ENCODE results near the gene TMEM128.
A peak's percentile ranks its signal among the peaks of the same experiment; 100 is the strongest.

TMEM128 gene

DNA sequence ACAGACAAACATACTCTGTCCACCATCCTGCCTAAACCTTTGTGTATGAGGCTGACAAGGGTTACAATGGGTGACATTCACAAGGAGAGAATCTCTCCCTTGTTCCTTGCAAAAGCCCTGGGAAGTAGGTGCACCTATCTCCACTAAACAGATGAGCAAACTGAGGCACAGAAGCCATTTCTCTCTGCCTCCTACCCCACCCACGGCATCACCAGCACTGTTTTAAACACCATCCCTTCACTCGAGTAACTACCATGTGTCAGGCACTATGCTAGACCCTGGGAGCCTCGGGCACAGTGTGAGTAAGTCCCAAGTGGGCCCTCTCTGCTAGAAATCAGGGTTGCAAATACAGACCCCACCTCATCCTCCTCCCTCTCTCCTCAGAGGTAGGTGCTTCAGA is 41.0 kb upstream of the TMEM128 start:
- TF ChIP-seq, protein P1, sequence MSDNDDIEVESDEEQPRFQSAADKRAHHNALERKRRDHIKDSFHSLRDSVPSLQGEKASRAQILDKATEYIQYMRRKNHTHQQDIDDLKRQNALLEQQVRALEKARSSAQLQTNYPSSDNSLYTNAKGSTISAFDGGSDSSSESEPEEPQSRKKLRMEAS (IDR thresholded peaks at IDR 0.05; ENCODE audit: low read depth, low read length) = no peak
- no peak for TF ChIP-seq MYC (IDR thresholded peaks at IDR 0.05; ENCODE audit: low read depth, low read length)
- TF ChIP-seq, protein P2, sequence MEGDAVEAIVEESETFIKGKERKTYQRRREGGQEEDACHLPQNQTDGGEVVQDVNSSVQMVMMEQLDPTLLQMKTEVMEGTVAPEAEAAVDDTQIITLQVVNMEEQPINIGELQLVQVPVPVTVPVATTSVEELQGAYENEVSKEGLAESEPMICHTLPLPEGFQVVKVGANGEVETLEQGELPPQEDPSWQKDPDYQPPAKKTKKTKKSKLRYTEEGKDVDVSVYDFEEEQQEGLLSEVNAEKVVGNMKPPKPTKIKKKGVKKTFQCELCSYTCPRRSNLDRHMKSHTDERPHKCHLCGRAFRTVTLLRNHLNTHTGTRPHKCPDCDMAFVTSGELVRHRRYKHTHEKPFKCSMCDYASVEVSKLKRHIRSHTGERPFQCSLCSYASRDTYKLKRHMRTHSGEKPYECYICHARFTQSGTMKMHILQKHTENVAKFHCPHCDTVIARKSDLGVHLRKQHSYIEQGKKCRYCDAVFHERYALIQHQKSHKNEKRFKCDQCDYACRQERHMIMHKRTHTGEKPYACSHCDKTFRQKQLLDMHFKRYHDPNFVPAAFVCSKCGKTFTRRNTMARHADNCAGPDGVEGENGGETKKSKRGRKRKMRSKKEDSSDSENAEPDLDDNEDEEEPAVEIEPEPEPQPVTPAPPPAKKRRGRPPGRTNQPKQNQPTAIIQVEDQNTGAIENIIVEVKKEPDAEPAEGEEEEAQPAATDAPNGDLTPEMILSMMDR (IDR thresholded peaks at IDR 0.05; ENCODE audit: low read depth, low read length) = no peak
- TF ChIP-seq POLR2A (IDR thresholded peaks at IDR 0.05; ENCODE audit: extremely low read depth, insufficient read length) = no peak
- peak overlapping the region; percentile 90 for H3K4me3 ChIP-seq (ENCODE audit: low read depth, low read length)
- peak; percentile 20 for DNase-seq (ENCODE audit: low read depth)

DNA sequence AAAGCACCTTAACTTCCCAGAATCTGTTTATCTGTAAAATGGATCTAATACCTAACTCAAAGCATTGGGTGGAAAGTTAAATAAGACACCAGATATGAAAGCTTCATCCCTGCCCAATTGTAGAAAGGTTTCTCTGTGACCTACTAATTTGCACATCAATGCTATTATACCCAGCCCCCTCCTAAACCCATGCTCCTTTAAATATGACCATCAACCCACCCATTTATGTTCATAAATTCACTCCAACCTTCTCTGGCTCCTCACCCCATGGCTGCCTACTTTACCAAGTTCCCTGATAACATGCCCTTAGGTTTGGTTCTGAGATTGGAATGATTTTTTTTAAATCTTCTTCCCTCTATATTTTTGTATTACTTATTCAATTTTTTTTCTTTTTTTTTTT is 40.1 kb upstream of the TMEM128 start:
- no peak for TF ChIP-seq MYC (IDR thresholded peaks at IDR 0.05; ENCODE audit: low read depth, low read length)
- TF ChIP-seq, protein P2 (IDR thresholded peaks at IDR 0.05; ENCODE audit: low read depth, low read length) = no peak
- TF ChIP-seq, protein P1 (IDR thresholded peaks at IDR 0.05; ENCODE audit: low read depth, low read length) = no peak
- H3K4me3 ChIP-seq (ENCODE audit: low read depth, low read length) = peak overlapping the region; percentile 90
- DNase-seq (ENCODE audit: low read depth) = no peak

DNA sequence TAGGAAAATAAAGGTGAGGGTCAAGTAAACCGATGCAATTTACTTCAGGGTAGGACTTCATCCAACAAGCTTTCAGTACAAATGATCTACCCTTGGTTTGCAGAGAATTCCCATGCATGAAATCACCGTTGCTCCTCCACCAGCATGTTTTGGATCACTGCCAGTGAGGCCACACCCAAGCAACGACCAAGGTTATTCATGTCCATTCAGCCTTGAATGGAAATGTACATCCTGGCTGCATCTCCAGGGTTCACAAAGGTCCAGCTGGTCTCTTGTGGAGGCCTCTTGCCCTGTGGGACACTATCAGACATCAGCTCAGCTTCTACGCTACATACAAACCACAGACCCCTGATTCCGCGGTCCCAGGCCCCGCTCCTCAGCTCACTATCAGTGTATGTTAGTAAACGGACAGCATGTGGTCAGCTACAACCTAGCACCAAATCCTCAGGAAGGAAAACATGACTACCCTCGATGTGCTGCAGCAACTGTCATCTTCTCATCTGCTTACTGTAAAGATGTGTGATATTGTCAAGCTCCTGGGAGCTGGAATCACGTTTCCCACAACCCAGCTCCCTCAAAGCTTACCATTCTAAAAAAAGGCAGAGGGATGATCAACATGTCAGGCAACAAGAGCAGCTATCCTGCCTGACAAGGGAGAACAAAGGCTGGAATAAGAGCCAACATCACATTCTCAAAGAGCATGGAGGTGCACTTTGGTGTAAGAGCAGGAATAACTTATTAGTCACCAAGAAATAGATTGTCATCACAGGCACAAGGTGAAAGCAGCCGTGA is 37.0 kb upstream of the TMEM128 start:
- no peak overlapping the region for H3K4me3 ChIP-seq (ENCODE audit: low read depth, low read length)
- no peak for DNase-seq (ENCODE audit: low read depth)
- TF ChIP-seq, protein P2 (IDR thresholded peaks at IDR 0.05; ENCODE audit: low read depth, low read length) = no peak
- TF ChIP-seq, protein P1 (IDR thresholded peaks at IDR 0.05; ENCODE audit: low read depth, low read length) = no peak
- TF ChIP-seq POLR2A (IDR thresholded peaks at IDR 0.05; ENCODE audit: extremely low read depth, insufficient read length) = no peak

DNA sequence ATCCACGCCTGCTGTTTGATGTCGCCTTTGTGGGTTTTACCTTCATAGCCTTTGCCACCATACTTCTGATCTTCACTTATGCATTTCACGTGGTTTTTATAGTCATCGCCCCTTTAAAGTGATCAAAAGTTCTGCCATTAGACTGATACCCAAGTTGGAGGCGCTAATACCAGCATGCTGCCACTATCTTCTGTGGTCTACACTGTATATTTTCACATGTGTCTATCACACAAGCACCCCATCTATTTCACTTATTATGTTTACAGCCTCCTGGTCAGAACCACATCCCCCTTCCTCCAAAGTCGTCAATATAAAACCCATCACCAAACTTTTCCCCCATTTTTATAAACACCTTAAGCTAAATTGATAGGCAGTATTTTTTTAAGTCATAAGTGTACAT is 33.8 kb upstream of the TMEM128 start:
- no peak overlapping the region for H3K4me3 ChIP-seq (ENCODE audit: low read depth, low read length)
- DNase-seq (ENCODE audit: low read depth) = no peak
- no peak for TF ChIP-seq MYC (IDR thresholded peaks at IDR 0.05; ENCODE audit: low read depth, low read length)
- TF ChIP-seq POLR2A (IDR thresholded peaks at IDR 0.05; ENCODE audit: extremely low read depth, insufficient read length) = no peak
- TF ChIP-seq, protein P2 (IDR thresholded peaks at IDR 0.05; ENCODE audit: low read depth, low read length) = no peak
- TF ChIP-seq, protein P1 (IDR thresholded peaks at IDR 0.05; ENCODE audit: low read depth, low read length) = no peak

DNA sequence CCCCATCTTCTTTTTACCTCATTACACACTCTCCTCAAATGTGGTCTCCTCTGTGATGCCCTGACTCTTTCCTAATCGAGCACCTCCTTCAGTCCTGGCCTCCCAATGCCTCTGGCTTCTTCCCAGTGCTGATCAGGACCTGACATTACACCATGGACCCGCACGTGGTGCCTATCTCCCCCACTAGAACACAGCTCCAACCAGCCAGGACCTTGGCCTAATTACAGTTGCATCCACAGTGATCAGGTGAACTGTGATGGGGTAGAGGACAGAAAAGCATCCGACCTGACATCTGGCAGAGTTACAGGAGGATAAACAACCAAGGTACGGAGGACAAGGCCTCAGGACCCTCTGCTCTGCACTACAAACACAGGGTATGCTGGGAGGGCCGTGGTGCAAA is 29.5 kb upstream of the TMEM128 start:
- TF ChIP-seq MYC (IDR thresholded peaks at IDR 0.05; ENCODE audit: low read depth, low read length) = no peak
- TF ChIP-seq POLR2A (IDR thresholded peaks at IDR 0.05; ENCODE audit: extremely low read depth, insufficient read length) = no peak
- TF ChIP-seq, protein P1 (IDR thresholded peaks at IDR 0.05; ENCODE audit: low read depth, low read length) = no peak
- TF ChIP-seq, protein P2 (IDR thresholded peaks at IDR 0.05; ENCODE audit: low read depth, low read length) = no peak
- no peak for DNase-seq (ENCODE audit: low read depth)
- no peak overlapping the region for H3K4me3 ChIP-seq (ENCODE audit: low read depth, low read length)
